ENCODE data around the gene ASAH2. TPM values are rescaled to one million over a fixed set of nuclear protein-coding genes. Genes with fewer than 3 reads are reported as not detected.
A peak's percentile ranks its signal among the peaks of the same experiment; 100 is the strongest.

Gene ASAH2
- total RNA-seq, 1 experiment from 2014 or later, result 4.6 TPM

DNA sequence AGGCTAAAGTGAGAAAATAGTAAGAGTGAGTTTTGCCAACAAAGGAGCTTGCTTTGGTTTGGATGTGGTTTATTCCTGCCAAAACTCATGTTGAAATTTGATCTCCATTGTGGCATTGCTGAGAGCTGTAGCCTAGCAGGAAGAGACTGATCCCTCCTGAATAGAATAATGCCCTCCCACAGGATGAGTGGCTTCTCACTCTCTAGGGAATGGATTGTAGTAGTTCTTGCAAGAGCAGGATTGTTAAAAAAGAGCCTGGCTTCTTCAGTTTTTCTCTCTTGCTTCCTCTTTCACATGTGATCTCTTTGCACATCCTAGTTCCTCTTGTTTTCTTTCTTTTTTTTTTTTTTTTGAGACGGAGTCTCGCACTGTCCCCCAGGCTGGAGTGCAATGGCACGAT lies 34.4 kb downstream of the ASAH2 start:
- Mint-ChIP-seq H3K27me3 (ENCODE audit: low read depth) (no peaks in the 10 kb centered on the region), H3K9me3 (peaks cover 0 to 7% of the 10 kb centered on the region in 2 experiments; a peak in 3 of 5 replicates), H3K36me3 (ENCODE audit: insufficient read depth in 1 of 3, low read depth in 3 of 3) (no peaks in the 10 kb centered on the region), H3K27ac (peak overlapping the region; percentile 15 to 92 (median 49); a peak in 3 of 7 replicates), H3K4me3 (no peak overlapping the region), H3K4me1 (peaks cover 6 to 8% of the 10 kb centered on the region in 2 experiments)
- Histone ChIP-seq H3K27ac (ENCODE audit: insufficient read length, low read depth, low read length) (no peak overlapping the region), H3K79me2 (ENCODE audit: insufficient read depth, low read length) (no peaks in the 10 kb centered on the region), H2BK5ac (ENCODE audit: insufficient read length, low read length) (no peak overlapping the region), H4K8ac (replicated peaks; ENCODE audit: insufficient read length, low read depth, low read length) (no peak overlapping the region), H3K27me3 (ENCODE audit: insufficient read depth, low read length) (no peaks in the 10 kb centered on the region), H2AFZ (ENCODE audit: low read length) (no peak overlapping the region), H3K4ac (ENCODE audit: low read depth, low read length) (no peak overlapping the region), H3T11ph (ENCODE audit: low read length) (no peak overlapping the region), H3K79me1 (ENCODE audit: insufficient read depth, low read depth, low read length, poor library complexity, severe bottlenecking) (no peaks in the 10 kb centered on the region), H4K5ac (ENCODE audit: insufficient read length, low read depth, low read length) (no peak overlapping the region), H4K91ac (ENCODE audit: insufficient read length, low read depth, low read length) (no peak overlapping the region), H3K9me3 (ENCODE audit: control insufficient read depth, low read depth, low read length) (no peaks in the 10 kb centered on the region), H2BK12ac (ENCODE audit: insufficient read length, low read depth, low read length) (no peak overlapping the region), H3K4me2 (ENCODE audit: insufficient read depth, insufficient read length, low read length) (no peak overlapping the region), H3K56ac (ENCODE audit: insufficient read length, low read depth, low read length) (no peak overlapping the region), H4K20me1 (ENCODE audit: control insufficient read depth, insufficient read depth, insufficient read length) (no peaks in the 10 kb centered on the region), H2BK15ac (ENCODE audit: low read depth, low read length) (no peak overlapping the region), H2BK120ac (ENCODE audit: low read depth, low read length, poor library complexity, severe bottlenecking) (no peak overlapping the region), H3K23me2 (ENCODE audit: insufficient read length, low read depth, low read length, poor library complexity, severe bottlenecking) (no peaks in the 10 kb centered on the region), H3K18ac (ENCODE audit: insufficient read length, low read depth, low read length) (no peak overlapping the region), H2BK20ac (ENCODE audit: low read depth, low read length, poor library complexity, severe bottlenecking) (no peak overlapping the region), H3K23ac (ENCODE audit: insufficient read length, low read depth, low read length) (no peak overlapping the region), H3K9ac (ENCODE audit: extremely low read depth, insufficient read length, low read length) (no peak overlapping the region), H3K4me1 (ENCODE audit: insufficient read depth, low read length) (no peaks in the 10 kb centered on the region), H3K14ac (ENCODE audit: insufficient read depth, low read length) (no peak overlapping the region), H2AK5ac (ENCODE audit: insufficient read length, low read length) (no peak overlapping the region)
- TF ChIP-seq, protein P1, sequence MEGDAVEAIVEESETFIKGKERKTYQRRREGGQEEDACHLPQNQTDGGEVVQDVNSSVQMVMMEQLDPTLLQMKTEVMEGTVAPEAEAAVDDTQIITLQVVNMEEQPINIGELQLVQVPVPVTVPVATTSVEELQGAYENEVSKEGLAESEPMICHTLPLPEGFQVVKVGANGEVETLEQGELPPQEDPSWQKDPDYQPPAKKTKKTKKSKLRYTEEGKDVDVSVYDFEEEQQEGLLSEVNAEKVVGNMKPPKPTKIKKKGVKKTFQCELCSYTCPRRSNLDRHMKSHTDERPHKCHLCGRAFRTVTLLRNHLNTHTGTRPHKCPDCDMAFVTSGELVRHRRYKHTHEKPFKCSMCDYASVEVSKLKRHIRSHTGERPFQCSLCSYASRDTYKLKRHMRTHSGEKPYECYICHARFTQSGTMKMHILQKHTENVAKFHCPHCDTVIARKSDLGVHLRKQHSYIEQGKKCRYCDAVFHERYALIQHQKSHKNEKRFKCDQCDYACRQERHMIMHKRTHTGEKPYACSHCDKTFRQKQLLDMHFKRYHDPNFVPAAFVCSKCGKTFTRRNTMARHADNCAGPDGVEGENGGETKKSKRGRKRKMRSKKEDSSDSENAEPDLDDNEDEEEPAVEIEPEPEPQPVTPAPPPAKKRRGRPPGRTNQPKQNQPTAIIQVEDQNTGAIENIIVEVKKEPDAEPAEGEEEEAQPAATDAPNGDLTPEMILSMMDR (conservative IDR thresholded peaks at IDR 0.05), result no peak
- DNase-seq, result peak; percentile 31
- WGBS (ENCODE audit: extremely low coverage, insufficient read length, low lambda C conversion rate), result no CpG with 5 or more reads among the region's 3 CpGs
